Measurements from ENCODE around the gene NHERF1. TPM values are rescaled to one million over a fixed set of nuclear protein-coding genes. Genes with fewer than 3 reads are reported as not detected.

Gene NHERF1
- total and polyA plus RNA-seq, 9 of the 15 experiments (the other 6 are each of a cell fraction or from before 2014, with no cell fraction given), result 11.4 to 79.9 (median 36.9) TPM

DNA sequence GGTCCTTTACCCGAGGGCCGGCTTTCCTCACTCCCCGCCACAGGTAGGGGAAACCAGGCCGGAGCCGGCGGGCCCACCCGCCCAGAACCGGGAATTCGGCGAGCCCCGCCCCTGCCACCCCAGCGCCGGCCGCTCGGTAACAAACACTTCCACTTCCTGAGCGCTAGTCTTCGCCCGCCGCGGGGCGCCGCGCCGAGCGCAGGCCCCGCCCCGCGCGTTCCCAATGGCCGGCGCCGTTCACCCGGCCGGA, 224 bp upstream of the NHERF1 start (continued):
- TF ChIP-seq, protein P1, sequence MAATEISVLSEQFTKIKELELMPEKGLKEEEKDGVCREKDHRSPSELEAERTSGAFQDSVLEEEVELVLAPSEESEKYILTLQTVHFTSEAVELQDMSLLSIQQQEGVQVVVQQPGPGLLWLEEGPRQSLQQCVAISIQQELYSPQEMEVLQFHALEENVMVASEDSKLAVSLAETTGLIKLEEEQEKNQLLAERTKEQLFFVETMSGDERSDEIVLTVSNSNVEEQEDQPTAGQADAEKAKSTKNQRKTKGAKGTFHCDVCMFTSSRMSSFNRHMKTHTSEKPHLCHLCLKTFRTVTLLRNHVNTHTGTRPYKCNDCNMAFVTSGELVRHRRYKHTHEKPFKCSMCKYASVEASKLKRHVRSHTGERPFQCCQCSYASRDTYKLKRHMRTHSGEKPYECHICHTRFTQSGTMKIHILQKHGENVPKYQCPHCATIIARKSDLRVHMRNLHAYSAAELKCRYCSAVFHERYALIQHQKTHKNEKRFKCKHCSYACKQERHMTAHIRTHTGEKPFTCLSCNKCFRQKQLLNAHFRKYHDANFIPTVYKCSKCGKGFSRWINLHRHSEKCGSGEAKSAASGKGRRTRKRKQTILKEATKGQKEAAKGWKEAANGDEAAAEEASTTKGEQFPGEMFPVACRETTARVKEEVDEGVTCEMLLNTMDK (IDR thresholded peaks at IDR 0.05; ENCODE audit: borderline replicate concordance, insufficient read depth, low read depth, low read length, poor library complexity, severe bottlenecking), result peak; percentile 49
- peak; percentile 60; the same call in 1 of the 2 replicates for TF ChIP-seq SPI1 (IDR thresholded peaks at IDR 0.05; ENCODE audit: borderline replicate concordance, low read depth, low read length)
- TF ChIP-seq ZNF197 (CRISPR knock-in tag; IDR thresholded peaks at IDR 0.05; ENCODE audit: low read depth), result no peak
- no peak for TF ChIP-seq RBM17 (IDR thresholded peaks at IDR 0.05; ENCODE audit: borderline replicate concordance, low read depth, low read length)
- no peak for TF ChIP-seq ILK (tag; IDR thresholded peaks at IDR 0.05; ENCODE audit: borderline replicate concordance, low read depth)
- no peak for TF ChIP-seq CBX1 (IDR thresholded peaks at IDR 0.05; ENCODE audit: low read depth)
- TF ChIP-seq, protein P2, sequence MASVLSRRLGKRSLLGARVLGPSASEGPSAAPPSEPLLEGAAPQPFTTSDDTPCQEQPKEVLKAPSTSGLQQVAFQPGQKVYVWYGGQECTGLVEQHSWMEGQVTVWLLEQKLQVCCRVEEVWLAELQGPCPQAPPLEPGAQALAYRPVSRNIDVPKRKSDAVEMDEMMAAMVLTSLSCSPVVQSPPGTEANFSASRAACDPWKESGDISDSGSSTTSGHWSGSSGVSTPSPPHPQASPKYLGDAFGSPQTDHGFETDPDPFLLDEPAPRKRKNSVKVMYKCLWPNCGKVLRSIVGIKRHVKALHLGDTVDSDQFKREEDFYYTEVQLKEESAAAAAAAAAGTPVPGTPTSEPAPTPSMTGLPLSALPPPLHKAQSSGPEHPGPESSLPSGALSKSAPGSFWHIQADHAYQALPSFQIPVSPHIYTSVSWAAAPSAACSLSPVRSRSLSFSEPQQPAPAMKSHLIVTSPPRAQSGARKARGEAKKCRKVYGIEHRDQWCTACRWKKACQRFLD (CRISPR knock-in tag; IDR thresholded peaks at IDR 0.05), result 0 out of 2 replicates have a peak, but pooled peaks have one; percentile 24
- TF ChIP-seq ZKSCAN8 (CRISPR knock-in tag; IDR thresholded peaks at IDR 0.05), result no peak
